Lower lobe of right lung (tissue), 2 donors: ENCODE results near the gene CUX1. TPM values are rescaled to one million over a fixed set of nuclear protein-coding genes. Genes with fewer than 3 reads are reported as not detected.
A peak's percentile ranks its signal among the peaks of the same experiment; 100 is the strongest.
"Not testable (repeated sequence)": the region's sequence is repeated elsewhere in the genome, so short reads cannot be mapped to it uniquely, and the experiment has no call there.

ENCODE experiments used
- ATAC-seq, 2 donors: fragments of 200-7000 bp; cut with Tn5 transposase; one replicate each; pipeline ENCODE4 v1.9.1; 2020 to 2022; ENCODE audit warnings: mild to moderate bottlenecking in 2 of 2, moderate library complexity in 2 of 2
- DNase-seq: peaks from one replicate; pipeline ENCODE4 v3.0.0-alpha.2; 2020
- H3K27ac ChIP-seq: fragments of 200-600 bp; one replicate; pipeline ENCODE4 v1.8.0; 2022
- H3K27me3 ChIP-seq: fragments of 200-600 bp; one replicate; pipeline ENCODE4 v1.8.0; 2022; ENCODE audit warnings: low read depth
- H3K36me3 ChIP-seq: fragments of 200-600 bp; one replicate; pipeline ENCODE4 v1.8.0; 2022; ENCODE audit warnings: mild to moderate bottlenecking
- H3K4me1 ChIP-seq: fragments of 200-600 bp; one replicate; pipeline ENCODE4 v1.8.0; 2022
- H3K4me3 ChIP-seq: fragments of 200-600 bp; one replicate; pipeline ENCODE4 v1.8.0; 2022; ENCODE audit warnings: mild to moderate bottlenecking
- H3K9me3 ChIP-seq: fragments of 200-600 bp; one replicate; pipeline ENCODE4 v1.8.0; 2022
- intact Hi-C: fragments of 100-400 bp; cut with DNase I; formaldehyde crosslinking; loops from one replicate; pipeline ENCODE4 v1.11.0; 2022
- total RNA-seq: library from RNA; stranded (reverse); fragmentation: NEBNext Ultra II Directional; extraction: Animal tissue kit (Norgen Biotek cat#: 25700); gene quantifications from one replicate; pipeline ENCODE4 v1.2.1, GENCODE V29; 2021
- TF ChIP-seq, protein P1 (sequence below): fragments of 200-600 bp; IDR thresholded peaks from one replicate; pipeline ENCODE4 v1.8.0; 2022; ENCODE audit warnings: antibody characterized with exemption, mild to moderate bottlenecking
- donor health status: DM: no; HTN: yes; CAD: no; lungs with severe emphysema.

The CUX1 gene
- total RNA-seq, 1 donor from 2014 or later = 118 TPM

DNA sequence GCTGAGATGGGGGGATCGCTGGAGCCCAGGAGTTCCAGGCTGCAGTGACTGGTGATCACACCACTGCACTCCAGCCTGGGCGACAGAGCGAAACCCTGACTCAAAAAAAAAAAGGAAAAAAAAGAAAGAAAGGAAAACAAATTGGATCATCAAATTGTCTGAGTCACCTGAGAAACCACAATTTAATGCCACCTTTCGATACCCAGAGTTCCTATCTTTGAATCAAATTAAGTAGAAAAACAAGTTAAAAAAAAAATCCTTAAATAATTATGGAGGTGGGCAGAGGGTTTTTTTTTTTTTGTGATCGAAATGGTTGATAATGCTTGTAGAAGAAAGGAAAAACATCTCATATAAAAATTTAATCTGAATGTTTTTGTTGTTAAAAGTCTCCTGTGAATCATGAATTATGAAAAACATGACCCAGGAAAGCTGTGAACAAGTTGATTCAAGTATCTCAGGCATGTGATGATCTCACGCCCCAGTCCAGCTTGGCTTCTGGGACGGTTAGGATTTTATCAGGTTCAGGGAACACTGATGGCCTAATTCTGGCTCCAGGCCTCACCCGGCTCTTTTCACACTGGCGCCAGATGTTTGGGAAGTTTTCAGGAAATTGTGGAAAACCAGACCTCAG is 25.3 kb upstream of the CUX1 start:
- Histone ChIP-seq H3K9me3 (no peaks in the 10 kb centered on the region), H3K4me3 (no peak overlapping the region), H3K36me3 (no peaks in the 10 kb centered on the region), H3K4me1 (no peaks in the 10 kb centered on the region), H3K27ac (no peak overlapping the region), H3K27me3 (no peaks in the 10 kb centered on the region)
- TF ChIP-seq, protein P1, sequence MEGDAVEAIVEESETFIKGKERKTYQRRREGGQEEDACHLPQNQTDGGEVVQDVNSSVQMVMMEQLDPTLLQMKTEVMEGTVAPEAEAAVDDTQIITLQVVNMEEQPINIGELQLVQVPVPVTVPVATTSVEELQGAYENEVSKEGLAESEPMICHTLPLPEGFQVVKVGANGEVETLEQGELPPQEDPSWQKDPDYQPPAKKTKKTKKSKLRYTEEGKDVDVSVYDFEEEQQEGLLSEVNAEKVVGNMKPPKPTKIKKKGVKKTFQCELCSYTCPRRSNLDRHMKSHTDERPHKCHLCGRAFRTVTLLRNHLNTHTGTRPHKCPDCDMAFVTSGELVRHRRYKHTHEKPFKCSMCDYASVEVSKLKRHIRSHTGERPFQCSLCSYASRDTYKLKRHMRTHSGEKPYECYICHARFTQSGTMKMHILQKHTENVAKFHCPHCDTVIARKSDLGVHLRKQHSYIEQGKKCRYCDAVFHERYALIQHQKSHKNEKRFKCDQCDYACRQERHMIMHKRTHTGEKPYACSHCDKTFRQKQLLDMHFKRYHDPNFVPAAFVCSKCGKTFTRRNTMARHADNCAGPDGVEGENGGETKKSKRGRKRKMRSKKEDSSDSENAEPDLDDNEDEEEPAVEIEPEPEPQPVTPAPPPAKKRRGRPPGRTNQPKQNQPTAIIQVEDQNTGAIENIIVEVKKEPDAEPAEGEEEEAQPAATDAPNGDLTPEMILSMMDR = no peak
- DNase-seq (no peak), ATAC-seq (no peak)
- intact Hi-C loops = no loop called here

DNA sequence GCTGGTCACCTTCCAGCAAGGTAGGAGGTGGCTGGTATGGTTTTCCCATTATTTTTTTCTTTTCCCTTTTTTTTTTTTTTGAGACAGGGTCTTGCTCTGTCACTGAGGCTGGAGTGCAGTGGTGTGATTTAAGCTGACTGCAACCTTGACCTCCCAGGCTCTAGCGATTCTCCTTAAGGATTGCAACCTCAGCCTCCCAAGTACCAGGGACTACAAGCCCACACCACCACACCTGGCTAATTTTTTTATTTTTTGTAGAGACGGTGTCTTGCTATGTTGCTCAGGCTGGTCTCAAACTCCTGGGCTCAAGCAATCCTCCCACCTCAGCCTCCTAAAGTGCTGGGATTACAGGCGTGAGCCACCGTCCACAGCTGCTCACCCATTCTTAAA is 24.7 kb upstream of the CUX1 start:
- intact Hi-C loops, H3K9me3 ChIP-seq, ATAC-seq, DNase-seq, H3K4me1 ChIP-seq, H3K4me3 ChIP-seq, H3K27ac ChIP-seq, H3K27me3 ChIP-seq, H3K36me3 ChIP-seq: not testable (repeated sequence)

DNA sequence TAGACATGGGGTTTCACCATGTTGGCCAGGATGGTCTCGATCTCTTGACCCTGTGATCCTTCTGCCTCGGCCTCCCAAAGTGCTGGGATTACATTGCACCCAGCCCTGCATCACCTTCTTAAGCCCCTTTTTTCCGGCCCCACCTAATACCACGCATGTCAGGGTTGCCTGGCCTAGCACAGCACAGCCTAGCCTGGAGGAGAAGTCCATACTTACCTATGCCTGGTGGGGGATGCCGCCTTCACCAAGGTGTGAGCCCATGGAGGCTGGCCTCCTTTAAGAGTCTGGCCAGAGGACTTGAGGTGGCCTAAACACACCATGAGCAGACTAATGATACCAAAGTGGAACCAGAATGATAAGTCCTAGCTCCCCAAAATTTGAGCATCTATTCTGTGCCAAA is 22.0 kb upstream of the CUX1 start:
- H3K4me3 ChIP-seq = no peak overlapping the region
- TF ChIP-seq, protein P1 = no peak
- H3K27ac ChIP-seq = no peak overlapping the region
- ATAC-seq (no peak), DNase-seq (no peak)
- no peaks in the 10 kb centered on the region for H3K36me3 ChIP-seq
- intact Hi-C loops = no loop called here
- peaks cover 10% of the 10 kb centered on the region for H3K27me3 ChIP-seq
- H3K9me3 ChIP-seq = no peaks in the 10 kb centered on the region
- no peaks in the 10 kb centered on the region for H3K4me1 ChIP-seq

DNA sequence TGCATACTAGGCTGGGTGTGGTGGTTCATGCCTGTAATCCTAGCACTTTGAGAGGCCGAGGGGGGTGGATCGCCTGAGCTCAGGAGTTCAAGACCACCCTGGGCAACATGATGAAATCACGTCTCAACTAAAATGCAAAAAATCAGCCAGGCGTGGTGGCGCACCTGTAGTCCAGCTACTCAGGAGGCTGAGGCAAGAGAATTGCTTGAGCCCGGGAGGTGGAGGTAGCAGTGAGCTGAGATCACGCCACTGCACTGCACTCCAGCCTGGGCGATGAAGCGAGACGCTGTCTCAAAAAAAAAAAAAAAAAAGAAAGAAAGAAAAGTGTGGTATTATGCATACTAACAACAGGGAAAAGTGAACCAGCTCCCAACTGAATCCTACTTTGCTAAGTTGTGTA is 19.3 kb upstream of the CUX1 start:
- DNase-seq, H3K27ac ChIP-seq, intact Hi-C loops, H3K4me1 ChIP-seq, H3K4me3 ChIP-seq, H3K36me3 ChIP-seq, H3K9me3 ChIP-seq, ATAC-seq: not testable (repeated sequence)
- H3K27me3 ChIP-seq = peaks cover 13% of the 10 kb centered on the region

DNA sequence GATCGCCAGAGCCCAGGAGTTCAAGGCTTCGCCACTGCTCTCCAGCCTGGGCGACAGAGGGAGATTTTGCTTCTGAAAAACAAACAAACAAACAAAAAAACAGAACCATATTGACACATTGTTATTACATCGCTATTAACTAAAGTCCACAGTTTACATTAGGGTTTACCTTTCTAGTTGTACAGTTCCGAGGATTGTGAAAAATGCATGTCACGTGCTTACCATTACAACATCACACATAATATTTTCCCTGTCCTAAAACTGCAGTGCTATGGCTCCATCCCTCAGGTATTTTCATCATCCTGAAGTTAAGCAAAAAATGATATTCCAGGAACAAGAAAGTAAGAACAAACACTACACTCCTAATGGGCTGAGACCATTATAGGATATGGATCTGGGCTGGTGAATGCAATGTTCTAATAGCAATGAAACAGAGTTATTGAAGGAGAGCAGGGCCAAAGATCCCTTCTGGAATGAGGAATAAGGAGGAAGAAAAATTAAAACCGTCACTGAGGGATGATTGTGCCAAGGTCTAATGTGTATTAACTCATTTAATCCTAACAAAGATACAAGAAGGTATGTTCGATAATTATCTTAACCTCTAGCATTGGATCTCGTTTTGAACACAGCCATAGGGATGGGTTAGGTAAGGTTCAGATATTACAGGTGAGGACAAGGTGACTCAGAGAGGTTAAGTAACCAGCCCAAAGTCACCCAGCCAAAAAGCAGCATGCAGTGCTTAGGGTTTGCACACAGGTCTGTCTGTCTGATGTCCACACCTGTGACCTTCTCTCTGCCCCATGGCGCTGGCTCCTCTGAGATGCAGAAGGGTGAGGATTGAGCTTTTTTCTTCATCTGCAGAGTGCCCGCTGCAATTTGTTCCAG is 14.0 kb upstream of the CUX1 start:
- DNase-seq = no peak
- H3K4me1 ChIP-seq = peaks cover 13% of the 10 kb centered on the region
- ATAC-seq = peak; percentile 26 to 50
- intact Hi-C loops = no loop called here
- no peak overlapping the region for H3K4me3 ChIP-seq
- no peaks in the 10 kb centered on the region for H3K36me3 ChIP-seq
- TF ChIP-seq, protein P1 = no peak
- H3K9me3 ChIP-seq = no peaks in the 10 kb centered on the region
- H3K27ac ChIP-seq = no peak overlapping the region
- H3K27me3 ChIP-seq = peaks cover 19% of the 10 kb centered on the region

DNA sequence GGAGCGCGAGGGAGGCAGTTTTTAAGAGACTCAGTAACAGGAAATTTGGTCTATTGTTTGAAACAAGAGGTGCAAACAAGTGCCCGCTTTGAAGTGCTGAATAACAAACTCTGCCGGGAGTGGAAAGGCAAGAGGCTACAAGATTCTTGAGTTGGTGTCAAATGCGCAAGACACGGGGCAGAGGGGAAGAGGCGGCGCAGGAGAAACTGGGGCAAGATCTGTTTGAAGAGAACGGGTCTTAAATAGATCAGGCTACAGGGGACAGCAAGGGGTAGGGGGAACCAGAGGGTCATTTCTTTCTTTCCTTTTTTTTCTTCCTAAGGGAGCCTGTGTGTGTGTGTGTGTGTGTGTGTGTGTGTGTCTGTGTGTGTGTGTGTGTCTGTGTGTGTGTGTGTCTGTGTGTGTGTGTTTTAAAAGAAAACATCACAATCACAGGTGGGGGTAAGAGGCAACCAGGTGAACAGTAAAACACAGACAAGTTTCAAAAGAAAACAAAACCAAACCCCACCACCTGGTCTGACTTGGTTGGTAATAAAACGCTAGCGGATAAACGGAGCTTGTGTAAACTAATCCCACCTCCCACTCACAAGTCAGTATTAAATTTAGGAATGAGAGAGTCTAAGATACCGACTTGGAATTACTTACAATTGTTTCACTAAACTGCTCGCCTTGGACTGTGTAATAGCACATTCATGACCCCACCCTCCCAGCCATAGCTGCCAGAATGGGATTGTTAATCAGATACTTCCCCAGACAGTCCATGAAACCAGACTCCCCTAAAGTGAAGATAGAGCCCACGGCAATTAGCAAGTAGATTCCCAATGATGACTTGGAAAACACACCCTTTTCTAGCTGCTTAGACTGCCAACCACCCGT is 13.1 kb upstream of the CUX1 start:
- DNase-seq = no peak
- no peaks in the 10 kb centered on the region for H3K36me3 ChIP-seq
- H3K4me3 ChIP-seq = no peak overlapping the region
- no peaks in the 10 kb centered on the region for H3K9me3 ChIP-seq
- ATAC-seq = peak; percentile 62 to 88
- H3K27me3 ChIP-seq = peaks cover 13% of the 10 kb centered on the region
- TF ChIP-seq, protein P1 = no peak
- intact Hi-C loops = no loop called here
- H3K4me1 ChIP-seq = peaks cover 13% of the 10 kb centered on the region
- H3K27ac ChIP-seq = no peak overlapping the region
